ENCODE results near the gene PIP5K1B.

DNA sequence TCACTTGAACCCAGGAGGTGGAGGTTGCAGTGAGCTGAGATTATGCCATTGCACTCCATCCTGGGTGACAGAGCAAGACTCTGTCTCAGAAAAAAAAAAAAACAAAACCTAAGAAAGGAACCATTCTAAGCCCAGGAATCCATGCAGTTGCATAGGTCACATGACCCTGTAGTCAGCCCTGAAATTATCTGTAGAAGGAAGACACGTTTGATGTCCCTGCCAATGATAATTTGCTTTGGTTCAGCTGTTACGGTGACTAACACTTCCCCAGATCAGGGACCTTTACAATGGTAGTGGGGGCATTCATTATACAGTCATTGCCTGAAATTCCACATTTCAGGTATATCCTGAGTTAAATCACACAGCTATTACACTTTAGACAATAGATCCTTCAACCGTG is 258.4 kb downstream of the PIP5K1B start:
- TF ChIP-seq CTCF (IDR thresholded peaks at IDR 0.05 in 4 of 5, conservative IDR thresholded peaks at IDR 0.05 in 1 of 5), result no peak
- no peak for TF ChIP-seq POLR2A (IDR thresholded peaks at IDR 0.05)
